ENCODE data around the gene RPL22L1. TPM values are rescaled to one million over a fixed set of nuclear protein-coding genes. Genes with fewer than 3 reads are reported as not detected.

RPL22L1 gene
- total RNA-seq, 1 donor from 2014 or later, result 43.7 TPM

- Mint-ChIP-seq H3K4me3 (ENCODE audit: unreplicated experiment) (no peak overlapping the region), H3K4me1 (ENCODE audit: unreplicated experiment) (peaks cover 17% of the 10 kb centered on the region), H3K9me3 (ENCODE audit: unreplicated experiment) (peaks cover 11% of the 10 kb centered on the region), H3K27me3 (ENCODE audit: unreplicated experiment) (peaks cover 9% of the 10 kb centered on the region), H3K27ac (ENCODE audit: unreplicated experiment) (no peak overlapping the region), H3K36me3 (ENCODE audit: unreplicated experiment) (peaks cover 3% of the 10 kb centered on the region)
- no peak for DNase-seq (ENCODE audit: extremely low spot score, unreplicated experiment)
- TF ChIP-seq CTCF (IDR thresholded peaks at IDR 0.05), result no peak
These were observed 40.5 kb upstream of the RPL22L1 start for GRCh38 chr3:170910542-170910941.

- Mint-ChIP-seq H3K9me3 (ENCODE audit: unreplicated experiment) (peaks cover 11% of the 10 kb centered on the region), H3K27me3 (ENCODE audit: unreplicated experiment) (peaks cover under 1% of the 10 kb centered on the region), H3K4me3 (ENCODE audit: unreplicated experiment) (peak overlapping the region; percentile 17), H3K27ac (ENCODE audit: unreplicated experiment) (peak overlapping the region; percentile 23), H3K36me3 (ENCODE audit: unreplicated experiment) (peaks cover 7% of the 10 kb centered on the region), H3K4me1 (ENCODE audit: unreplicated experiment) (peaks cover 17% of the 10 kb centered on the region)
- no peak for DNase-seq (ENCODE audit: extremely low spot score, unreplicated experiment)
- TF ChIP-seq CTCF (IDR thresholded peaks at IDR 0.05), result no peak
These were observed 39.3 kb upstream of the RPL22L1 start for GRCh38 chr3:170909129-170909903.

GRCh38 chr3:170908235-170909116 lies 38.5 kb upstream of the RPL22L1 start, which contains the start of gene EIF5A2:
Gene EIF5A2, minus strand, starts transcription at chr3:170908637. Its CDS starts 831 bp downstream, at chr3:170907806.
- Mint-ChIP-seq H3K4me1 (ENCODE audit: unreplicated experiment) (peaks cover 17% of the 10 kb centered on the region), H3K27me3 (ENCODE audit: unreplicated experiment) (no peaks in the 10 kb centered on the region), H3K36me3 (ENCODE audit: unreplicated experiment) (peaks cover 7% of the 10 kb centered on the region), H3K4me3 (ENCODE audit: unreplicated experiment) (peak within 1 kb of the TSS; percentile 96), H3K9me3 (ENCODE audit: unreplicated experiment) (peaks cover 11% of the 10 kb centered on the region), H3K27ac (ENCODE audit: unreplicated experiment) (peak within 1 kb of the TSS; percentile 90)
- peak; percentile 96 for DNase-seq (ENCODE audit: extremely low spot score, unreplicated experiment)
- no peak for TF ChIP-seq CTCF (IDR thresholded peaks at IDR 0.05)

GRCh38 chr3:170907637-170908234 lies 37.7 kb upstream of the RPL22L1 start:
- no peak for DNase-seq (ENCODE audit: extremely low spot score, unreplicated experiment)
- H3K27ac Mint-ChIP-seq (ENCODE audit: unreplicated experiment), result peak overlapping the region; percentile 46
- H3K4me1 Mint-ChIP-seq (ENCODE audit: unreplicated experiment), result peaks cover 17% of the 10 kb centered on the region

More at GRCh38 chr3:170907637-170908234, 37.7 kb upstream of the RPL22L1 start:
- H3K4me3 Mint-ChIP-seq (ENCODE audit: unreplicated experiment), result peak overlapping the region; percentile 96
- H3K27me3 Mint-ChIP-seq (ENCODE audit: unreplicated experiment), result no peaks in the 10 kb centered on the region
- TF ChIP-seq CTCF (IDR thresholded peaks at IDR 0.05), result no peak
- H3K36me3 Mint-ChIP-seq (ENCODE audit: unreplicated experiment), result peaks cover 8% of the 10 kb centered on the region
- peaks cover 11% of the 10 kb centered on the region for H3K9me3 Mint-ChIP-seq (ENCODE audit: unreplicated experiment)
